ENCODE results near the gene ASCC3.
A peak's percentile ranks its signal among the peaks of the same experiment; 100 is the strongest.

The ASCC3 gene

GRCh38 chr6:100889351-100889750 is 8.2 kb upstream of the ASCC3 start:
- TF ChIP-seq CTCF (IDR thresholded peaks at IDR 0.05; ENCODE audit: insufficient read depth, low read depth, low read length, missing control alignments), result no peak
- H3K4me3 ChIP-seq (ENCODE audit: low read depth, low read length), result no peak overlapping the region
- DNase-seq (ENCODE audit: low read depth), result no peak

- no peak overlapping the region for H3K4me3 ChIP-seq (ENCODE audit: low read depth, low read length)
- DNase-seq (ENCODE audit: low read depth), result no peak
- no peak for TF ChIP-seq CTCF (IDR thresholded peaks at IDR 0.05; ENCODE audit: insufficient read depth, low read depth, low read length, missing control alignments)
Observed at GRCh38 chr6:100886076-100886475, 4.9 kb upstream of the ASCC3 start.

GRCh38 chr6:100883347-100883746 is 2.2 kb upstream of the ASCC3 start:
- no peak overlapping the region for H3K4me3 ChIP-seq (ENCODE audit: low read depth, low read length)
- no peak for TF ChIP-seq CTCF (IDR thresholded peaks at IDR 0.05; ENCODE audit: insufficient read depth, low read depth, low read length, missing control alignments)
- no peak for DNase-seq (ENCODE audit: low read depth)

GRCh38 chr6:100881707-100882040 is 545 bp upstream of the ASCC3 start:
- no peak for DNase-seq (ENCODE audit: low read depth)
- no peak for TF ChIP-seq CTCF (IDR thresholded peaks at IDR 0.05; ENCODE audit: insufficient read depth, low read depth, low read length, missing control alignments)
- peak overlapping the region; percentile 96 for H3K4me3 ChIP-seq (ENCODE audit: low read depth, low read length)

GRCh38 chr6:100880149-100880852 is 828 bp downstream of the ASCC3 start:
- DNase-seq (ENCODE audit: low read depth), result no peak
- no peak for TF ChIP-seq CTCF (IDR thresholded peaks at IDR 0.05; ENCODE audit: insufficient read depth, low read depth, low read length, missing control alignments)

GRCh38 chr6:100879317-100879716 is 1.8 kb downstream of the ASCC3 start:
- no peak for TF ChIP-seq CTCF (IDR thresholded peaks at IDR 0.05; ENCODE audit: insufficient read depth, low read depth, low read length, missing control alignments)
- peak overlapping the region; percentile 96 for H3K4me3 ChIP-seq (ENCODE audit: low read depth, low read length)
- DNase-seq (ENCODE audit: low read depth), result no peak

More at GRCh38 chr6:100880149-100880852, 828 bp downstream of the ASCC3 start:
- H3K4me3 ChIP-seq (ENCODE audit: low read depth, low read length), result peak overlapping the region; percentile 96

GRCh38 chr6:100877851-100878250 is 3.3 kb downstream of the ASCC3 start:
- TF ChIP-seq CTCF (IDR thresholded peaks at IDR 0.05; ENCODE audit: insufficient read depth, low read depth, low read length, missing control alignments), result no peak
- no peak overlapping the region for H3K4me3 ChIP-seq (ENCODE audit: low read depth, low read length)
- DNase-seq (ENCODE audit: low read depth), result no peak
